Panc1 (cell line): ENCODE data around the gene AKAP6. TPM values are rescaled to one million over a fixed set of nuclear protein-coding genes. Genes with fewer than 3 reads are reported as not detected.

Source experiments
- ATAC-seq: fragments of 200-7000 bp; cut with Tn5 transposase; 2 replicates; pipeline ENCODE4 v1.9.1; 2020; ENCODE audit warnings: mild to moderate bottlenecking, moderate library complexity
- BruUV-seq: library from RNA; stranded (reverse); fragments of 400-500 nt; replicated peaks from 2 replicates; lab custom pipeline; 2021; lab: Mats Ljungman, UMichigan
- CTCF ChIA-PET: fragments of 300-600 bp; sonication (Branson Sonifier 250); formaldehyde crosslinking; loops from one replicate; lab custom pipeline; 2022; ENCODE audit warnings: antibody characterized with exemption; lab: Charles Lee
- POLR2A ChIA-PET: fragments of 300-600 bp; sonication (Branson Sonifier 250); formaldehyde crosslinking; loops from one replicate; lab custom pipeline; 2022; ENCODE audit warnings: antibody characterized with exemption; lab: Charles Lee
- DNase-seq: peaks from one replicate; pipeline ENCODE4 v3.0.0-alpha.2; 2010; ENCODE audit warnings: low read depth, low spot score
- H3K27ac ChIP-seq: 2 replicates; pipeline ENCODE4 v1.5.1; 2011; ENCODE audit warnings: mild to moderate bottlenecking, low read length, inconsistent platforms
- H3K27me3 ChIP-seq: fragments of 200-500 bp; sonication (Bioruptor generic); 2 replicates; pipeline ENCODE4 v1.6.0; 2014; ENCODE audit warnings: low read length, inconsistent platforms; ENCODE audit not compliant: control insufficient read depth, insufficient read depth
- H3K36me3 ChIP-seq: fragments of 200-500 bp; sonication (Bioruptor generic); 2 replicates; pipeline ENCODE4 v1.5.1; 2014; ENCODE audit warnings: inconsistent platforms, mild to moderate bottlenecking, low read length, moderate library complexity; ENCODE audit not compliant: control insufficient read depth, insufficient read depth
- H3K4me1 ChIP-seq: 2 replicates; pipeline ENCODE4 v1.5.1; 2011; ENCODE audit warnings: inconsistent platforms, mild to moderate bottlenecking, low read length, moderate library complexity; ENCODE audit not compliant: control insufficient read depth, insufficient read depth
- H3K4me3 ChIP-seq, 2 experiments: 2 replicates each; pipeline ENCODE4 v1.5.1; 2011 to 2012; ENCODE audit warnings: low read depth in 2 of 2, low read length in 2 of 2, mild to moderate bottlenecking in 2 of 2, inconsistent platforms in 1 of 2, moderate library complexity in 1 of 2
- H3K9me3 ChIP-seq: fragments of 200-500 bp; sonication (Bioruptor generic); 2 replicates; pipeline ENCODE4 v1.5.1; 2014; ENCODE audit warnings: low read depth, mild to moderate bottlenecking, inconsistent platforms, low read length, moderate library complexity; ENCODE audit not compliant: control insufficient read depth, insufficient read depth
- POLR2AphosphoS5 ChIP-seq: IDR thresholded peaks from 2 replicates; pipeline ENCODE4 v1.6.1; 2012; ENCODE audit warnings: mild to moderate bottlenecking, low read depth, low read length, moderate library complexity
- REST ChIP-seq, 2 experiments: IDR thresholded peaks; 2 replicates each; pipeline ENCODE4 v1.6.1; 2011 to 2012; ENCODE audit warnings: low read depth in 2 of 2, control low read depth in 1 of 2, low read length in 1 of 2, mild to moderate bottlenecking in 1 of 2, moderate library complexity in 1 of 2; ENCODE audit not compliant: insufficient read depth in 1 of 2
- SIN3A ChIP-seq: IDR thresholded peaks from 2 replicates; pipeline ENCODE4 v1.6.1; 2012; ENCODE audit warnings: low read depth, mild to moderate bottlenecking, low read length, moderate library complexity, borderline replicate concordance; ENCODE audit not compliant: insufficient read depth
- TCF7L2 ChIP-seq: IDR thresholded peaks from 2 replicates; pipeline ENCODE4 v1.6.1; 2011; ENCODE audit warnings: mild to moderate bottlenecking, low read depth, low read length, inconsistent platforms
- in situ Hi-C: cut with HindIII; loops from 2 replicates; pipeline ENCODE4 v1.10.0; 2016; ENCODE audit warnings: low sequenced_read_pairs, low pct_unique_long_range_greater_than_20kb
- intact Hi-C: fragments of 100-400 bp; cut with micrococcal nuclease; formaldehyde crosslinking; loops from one replicate; pipeline ENCODE4 v1.10.0; 2022; ENCODE audit not compliant: unreplicated experiment
- total RNA-seq: library from RNA; stranded (reverse); gene quantifications from one replicate; pipeline ENCODE4 v1.2.1, GENCODE V29; 2021; ENCODE audit not compliant: unreplicated experiment
- TF ChIP-seq, protein P1 (sequence below): fragments of 450-650 bp; IDR thresholded peaks from 2 replicates; pipeline ENCODE4 v1.5.1; 2017; ENCODE audit warnings: mild to moderate bottlenecking

Gene AKAP6
- total RNA-seq, 1 experiment from 2014 or later, result 0.82 TPM

DNA sequence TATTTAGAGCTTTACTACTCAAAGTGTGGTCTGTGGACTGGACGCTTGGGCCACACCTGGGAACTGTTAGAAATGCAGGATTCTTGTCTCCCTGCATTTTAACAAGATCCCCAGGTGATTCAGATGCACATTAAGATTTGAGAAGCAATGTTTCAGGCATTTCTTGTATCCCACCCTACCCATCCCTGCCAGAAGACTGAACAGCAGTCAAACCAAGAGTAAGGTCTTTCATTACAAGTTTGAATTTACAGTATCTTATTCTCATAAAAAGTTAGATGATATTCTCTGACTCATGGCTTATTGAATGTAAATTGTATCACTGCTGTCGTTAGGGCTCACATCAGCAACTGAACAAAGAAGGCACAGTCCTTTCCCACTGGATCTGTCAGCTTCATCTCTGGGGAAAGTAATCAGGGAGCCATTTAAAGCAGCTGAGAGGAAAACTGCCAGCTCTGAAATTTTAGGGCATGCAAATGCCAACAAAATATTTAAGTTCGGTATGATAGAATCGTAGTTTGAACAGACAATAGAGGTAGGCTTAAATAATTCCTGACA lies 141.1 kb downstream of the AKAP6 start:
- H3K9me3 ChIP-seq, result no peaks in the 10 kb centered on the region
- intact Hi-C loops, result no loop called here
- POLR2A ChIA-PET, result no interaction called here
- DNase-seq (no peak), ATAC-seq (no peak)
- no peak overlapping the region for H3K4me3 ChIP-seq
- H3K4me1 ChIP-seq, result no peaks in the 10 kb centered on the region
- H3K27ac ChIP-seq, result no peak overlapping the region
- H3K36me3 ChIP-seq, result no peaks in the 10 kb centered on the region
- BruUV-seq, result no TSS peak
- peaks cover 4% of the 10 kb centered on the region; the same call in 1 of the 2 replicates for H3K27me3 ChIP-seq
- CTCF ChIA-PET, result interaction anchor here (0.6 kb wide), 1 partner anchor 516 kb away, joined by 3 read pairs; no protein-coding TSS in a partner anchor
- in situ Hi-C loops, result no loop called here
- TF ChIP-seq POLR2AphosphoS5, result no peak
- TF ChIP-seq SIN3A, result no peak
- TF ChIP-seq TCF7L2, result no peak

DNA sequence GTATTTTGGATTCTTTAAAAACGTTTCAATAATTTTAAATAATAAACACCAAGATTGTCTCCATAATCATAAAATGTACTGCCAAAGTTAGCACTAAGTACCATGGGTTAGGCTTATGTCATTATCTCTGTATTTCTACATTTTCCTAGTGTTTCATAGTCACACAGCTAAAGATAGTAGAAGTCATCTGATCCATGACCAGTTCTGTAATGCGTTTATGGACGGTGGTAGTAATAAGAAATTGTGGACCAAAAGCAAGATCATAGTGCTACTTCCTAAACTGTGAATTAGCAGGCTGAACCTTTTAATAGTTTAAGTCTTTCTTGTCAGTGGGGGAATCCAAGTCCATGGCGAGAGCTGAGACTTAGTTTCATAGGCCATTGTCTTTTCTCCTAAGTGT lies 142.1 kb downstream of the AKAP6 start:
- H3K27me3 ChIP-seq, result peaks cover 4% of the 10 kb centered on the region; the same call in 1 of the 2 replicates
- in situ Hi-C loops, result no loop called here
- ChIA-PET POLR2A (no interaction called here), CTCF (no interaction called here)
- intact Hi-C loops, result no loop called here
- DNase-seq (no peak), ATAC-seq (no peak)
- no TSS peak for BruUV-seq
- TF ChIP-seq REST (IDR thresholded peaks at IDR 0.05; ENCODE audit: insufficient read depth in 1 of 2, low read depth in 2 of 2, low read length in 1 of 2), result no peak
- no peak for TF ChIP-seq POLR2AphosphoS5
- TF ChIP-seq SIN3A, result no peak
- no peak for TF ChIP-seq TCF7L2
- TF ChIP-seq, protein P1, sequence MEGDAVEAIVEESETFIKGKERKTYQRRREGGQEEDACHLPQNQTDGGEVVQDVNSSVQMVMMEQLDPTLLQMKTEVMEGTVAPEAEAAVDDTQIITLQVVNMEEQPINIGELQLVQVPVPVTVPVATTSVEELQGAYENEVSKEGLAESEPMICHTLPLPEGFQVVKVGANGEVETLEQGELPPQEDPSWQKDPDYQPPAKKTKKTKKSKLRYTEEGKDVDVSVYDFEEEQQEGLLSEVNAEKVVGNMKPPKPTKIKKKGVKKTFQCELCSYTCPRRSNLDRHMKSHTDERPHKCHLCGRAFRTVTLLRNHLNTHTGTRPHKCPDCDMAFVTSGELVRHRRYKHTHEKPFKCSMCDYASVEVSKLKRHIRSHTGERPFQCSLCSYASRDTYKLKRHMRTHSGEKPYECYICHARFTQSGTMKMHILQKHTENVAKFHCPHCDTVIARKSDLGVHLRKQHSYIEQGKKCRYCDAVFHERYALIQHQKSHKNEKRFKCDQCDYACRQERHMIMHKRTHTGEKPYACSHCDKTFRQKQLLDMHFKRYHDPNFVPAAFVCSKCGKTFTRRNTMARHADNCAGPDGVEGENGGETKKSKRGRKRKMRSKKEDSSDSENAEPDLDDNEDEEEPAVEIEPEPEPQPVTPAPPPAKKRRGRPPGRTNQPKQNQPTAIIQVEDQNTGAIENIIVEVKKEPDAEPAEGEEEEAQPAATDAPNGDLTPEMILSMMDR, result no peak
- no peak overlapping the region for H3K27ac ChIP-seq
- H3K9me3 ChIP-seq, result no peaks in the 10 kb centered on the region
- H3K4me3 ChIP-seq, result no peak overlapping the region
- no peaks in the 10 kb centered on the region for H3K4me1 ChIP-seq
- no peaks in the 10 kb centered on the region for H3K36me3 ChIP-seq

GRCh38 chr14:32472076-32472475 lies 143.0 kb downstream of the AKAP6 start:
- no peak overlapping the region for H3K27ac ChIP-seq
- H3K4me3 ChIP-seq, result no peak overlapping the region
- no peak for TF ChIP-seq POLR2AphosphoS5
- no peak for TF ChIP-seq TCF7L2
- no peak for TF ChIP-seq REST (IDR thresholded peaks at IDR 0.05; ENCODE audit: insufficient read depth in 1 of 2, low read depth in 2 of 2, low read length in 1 of 2)
- TF ChIP-seq SIN3A, result no peak
- TF ChIP-seq, protein P1, result no peak
- no peaks in the 10 kb centered on the region for H3K4me1 ChIP-seq
- no peaks in the 10 kb centered on the region for H3K9me3 ChIP-seq
- ChIA-PET POLR2A (no interaction called here), CTCF (no interaction called here)
- in situ Hi-C loops (no loop called here), intact Hi-C loops (no loop called here)
- BruUV-seq, result no TSS peak
- H3K27me3 ChIP-seq, result peaks cover 4% of the 10 kb centered on the region; the same call in 1 of the 2 replicates
- DNase-seq (no peak), ATAC-seq (no peak)
- no peaks in the 10 kb centered on the region for H3K36me3 ChIP-seq
